CD4-positive, alpha-beta T cell treated with Interleukin-6 at 100 ng/mL for 8 hours (primary cell): ENCODE results near the gene SLC9A5.

Source experiments
- DNase-seq: peaks from one replicate; pipeline ENCODE4 v3.0.0-alpha.2; 2020; ENCODE audit warnings: mixed read lengths, low spot score

Gene SLC9A5

GRCh38 chr16:67248401-67249177, at the start of gene SLC9A5:
Gene SLC9A5, plus strand, starts transcription at chr16:67248979. Its CDS starts 36 bp downstream, at chr16:67249015.
- no peak for DNase-seq

- no peak for DNase-seq
Observed at GRCh38 chr16:67199011-67199807, 49.6 kb upstream of the SLC9A5 start, which contains the start of gene ELMO3. Gene ELMO3, plus strand, starts transcription at chr16:67199131. Its CDS starts 196 bp downstream, at chr16:67199327.

GRCh38 chr16:67199808-67200198, 49.0 kb upstream of the SLC9A5 start:
- no peak for DNase-seq

- no peak for DNase-seq
Observed at GRCh38 chr16:67200491-67200890, 48.3 kb upstream of the SLC9A5 start.

- DNase-seq = no peak
Observed at GRCh38 chr16:67201411-67202345, 47.1 kb upstream of the SLC9A5 start.

GRCh38 chr16:67202426-67202825, 46.4 kb upstream of the SLC9A5 start:
- no peak for DNase-seq

GRCh38 chr16:67202956-67203493, 45.8 kb upstream of the SLC9A5 start:
- no peak for DNase-seq

GRCh38 chr16:67204076-67204475, 44.7 kb upstream of the SLC9A5 start:
- no peak for DNase-seq

GRCh38 chr16:67206129-67206837, 42.5 kb upstream of the SLC9A5 start:
- DNase-seq = no peak

GRCh38 chr16:67206838-67207248, 41.9 kb upstream of the SLC9A5 start:
- no peak for DNase-seq

GRCh38 chr16:67207249-67208091, 41.3 kb upstream of the SLC9A5 start:
- DNase-seq = no peak

- no peak for DNase-seq
Observed at GRCh38 chr16:67208154-67208896, 40.5 kb upstream of the SLC9A5 start.

GRCh38 chr16:67209565-67209964, 39.2 kb upstream of the SLC9A5 start:
- no peak for DNase-seq

- no peak for DNase-seq
Observed at GRCh38 chr16:67210069-67210937, 38.5 kb upstream of the SLC9A5 start.

GRCh38 chr16:67211674-67212073, 37.1 kb upstream of the SLC9A5 start:
- no peak for DNase-seq

- no peak for DNase-seq
Observed at GRCh38 chr16:67212766-67213165, 36.0 kb upstream of the SLC9A5 start.

GRCh38 chr16:67213197-67214019, 35.4 kb upstream of the SLC9A5 start:
- no peak for DNase-seq

GRCh38 chr16:67215706-67216105, 33.1 kb upstream of the SLC9A5 start:
- no peak for DNase-seq
